Inflammatory macrophage (primary cell): ENCODE results near the gene VPS33A.
"Not testable (repeated sequence)": the region's sequence is repeated elsewhere in the genome, so short reads cannot be mapped to it uniquely, and the experiment has no call there.

Source experiments
- DNase-seq, 2 donors: peaks; one replicate each; pipeline ENCODE4 v3.0.0-alpha.2; 2020 to 2022

VPS33A gene

DNA sequence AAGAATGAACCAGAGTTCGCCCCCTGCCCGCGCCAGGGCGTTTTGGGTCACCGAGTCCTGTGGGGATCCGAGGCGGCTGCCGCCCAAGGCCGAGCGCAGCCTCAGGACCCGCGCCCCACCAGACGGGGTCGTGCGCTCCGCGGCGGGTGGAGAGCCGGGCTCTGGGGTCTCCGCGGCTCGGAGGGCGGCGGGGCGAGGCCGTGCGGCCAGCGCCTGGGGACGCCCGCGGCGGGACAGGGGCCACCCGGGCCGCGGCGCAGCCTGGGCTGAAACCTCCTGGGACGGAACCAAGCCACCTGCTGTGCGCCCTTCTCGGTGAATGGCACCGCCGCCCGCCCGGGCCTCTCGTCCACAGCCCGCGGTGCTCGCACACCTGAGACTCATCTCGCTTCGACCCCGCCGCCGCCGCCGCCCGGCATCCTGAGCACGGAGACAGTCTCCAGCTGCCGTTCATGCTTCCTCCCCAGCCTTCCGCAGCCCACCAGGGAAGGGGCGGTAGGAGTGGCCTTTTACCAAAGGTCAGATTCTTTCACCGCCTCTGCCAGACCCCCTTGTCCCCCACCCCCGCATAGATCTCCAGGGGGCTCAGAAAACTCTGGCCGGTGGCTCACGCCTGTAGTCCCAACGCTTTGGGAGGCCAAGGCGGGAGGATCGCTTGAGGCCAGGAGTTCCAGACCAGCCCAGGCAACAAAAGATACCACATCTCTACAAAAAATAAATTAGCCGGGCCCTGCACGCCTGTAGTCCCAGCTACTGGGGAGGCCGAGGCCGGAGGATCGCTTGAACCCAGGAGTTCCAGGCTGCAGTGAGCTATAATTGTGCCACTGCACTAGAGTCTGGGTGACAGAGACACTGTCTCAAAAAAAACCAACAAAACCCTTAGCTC, 61.9 kb downstream of the VPS33A start:
- DNase-seq: no peak

DNA sequence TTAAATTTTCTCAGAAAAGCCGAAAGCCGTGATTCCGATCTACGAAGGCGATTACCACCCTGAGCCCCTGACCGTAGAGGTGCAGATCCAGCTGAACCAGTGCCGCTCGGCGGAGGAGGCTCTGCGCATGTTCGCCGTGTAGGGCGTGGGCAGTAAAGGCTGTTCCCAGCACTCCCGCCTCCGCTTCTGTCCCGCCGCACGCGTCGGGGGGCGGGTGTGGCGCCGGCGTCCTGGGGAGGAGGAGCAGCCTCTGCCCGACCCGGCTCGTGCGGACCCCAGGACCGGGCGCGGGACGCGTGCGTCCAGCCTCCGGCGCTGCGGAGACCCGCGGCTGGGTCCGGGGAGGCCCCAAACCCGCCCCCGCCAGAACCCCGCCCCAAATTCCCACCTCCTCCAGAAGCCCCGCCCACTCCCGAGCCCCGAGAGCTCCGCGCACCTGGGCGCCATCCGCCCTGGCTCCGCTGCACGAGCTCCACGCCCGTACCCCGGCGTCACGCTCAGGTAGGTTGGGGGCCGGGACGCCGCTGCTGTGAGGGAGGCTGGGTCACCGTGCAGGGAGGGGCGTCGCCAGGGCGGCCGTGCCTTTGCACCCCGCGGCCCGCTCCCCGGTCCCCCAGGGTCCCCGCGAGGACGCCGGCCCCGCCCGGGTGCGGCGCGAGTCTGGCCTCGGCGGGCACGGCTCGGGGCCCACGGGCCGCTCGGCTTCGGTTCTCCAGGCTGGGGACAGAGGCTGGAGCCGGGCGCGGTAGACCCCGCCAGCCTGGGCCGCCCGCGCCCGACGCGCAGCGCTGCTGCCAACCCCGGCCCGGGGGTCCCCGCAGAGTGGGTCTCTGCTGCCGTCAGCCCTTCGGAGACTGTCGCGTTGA, 62.8 kb downstream of the VPS33A start, which contains the start of gene B3GNT4:
TSS of gene B3GNT4 (plus strand) at position 409 of the 866 bp plus-strand sequence. CDS start 910 bp downstream, outside the sequence.
- DNase-seq: peak; percentile 7 to 59

DNA sequence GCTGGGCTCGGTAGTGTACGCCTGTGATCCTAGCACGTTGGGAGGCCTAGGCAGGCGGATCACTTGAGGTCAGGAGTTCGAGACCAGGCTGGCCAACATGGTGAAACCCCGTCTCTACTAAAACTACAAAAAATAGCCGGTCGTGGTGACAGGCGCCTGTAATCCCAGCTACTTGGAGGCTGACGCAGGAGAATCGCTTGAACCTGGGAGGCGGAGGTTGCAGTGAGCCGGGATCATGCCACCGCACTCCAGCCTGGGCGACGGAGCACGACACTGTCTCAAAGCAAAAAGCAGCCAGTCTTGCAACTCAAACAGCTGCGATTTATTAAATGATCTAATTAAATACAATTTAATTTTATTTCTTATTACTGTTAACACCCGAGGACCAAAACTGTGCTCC, 63.5 kb downstream of the VPS33A start:
- DNase-seq: not testable (repeated sequence)

DNA sequence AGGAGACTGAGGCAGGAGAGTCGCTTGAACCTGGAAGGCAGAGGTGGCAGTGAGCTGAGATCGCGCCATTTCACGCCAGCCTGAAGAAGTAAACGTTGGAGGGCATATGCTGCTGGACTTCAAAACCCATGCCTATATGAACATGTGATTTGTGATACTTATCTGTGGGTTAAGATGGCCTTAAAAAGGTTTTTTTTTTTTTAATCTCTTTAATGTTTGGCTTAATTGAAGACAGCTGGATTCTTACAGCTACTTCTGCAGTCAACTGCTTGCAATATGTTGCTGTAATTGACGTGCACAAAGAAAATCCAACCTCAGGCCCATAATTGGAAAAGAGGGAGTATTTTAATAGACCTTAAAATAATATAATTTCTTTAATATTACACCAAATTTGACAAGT, 64.3 kb downstream of the VPS33A start:
- no peak for DNase-seq

DNA sequence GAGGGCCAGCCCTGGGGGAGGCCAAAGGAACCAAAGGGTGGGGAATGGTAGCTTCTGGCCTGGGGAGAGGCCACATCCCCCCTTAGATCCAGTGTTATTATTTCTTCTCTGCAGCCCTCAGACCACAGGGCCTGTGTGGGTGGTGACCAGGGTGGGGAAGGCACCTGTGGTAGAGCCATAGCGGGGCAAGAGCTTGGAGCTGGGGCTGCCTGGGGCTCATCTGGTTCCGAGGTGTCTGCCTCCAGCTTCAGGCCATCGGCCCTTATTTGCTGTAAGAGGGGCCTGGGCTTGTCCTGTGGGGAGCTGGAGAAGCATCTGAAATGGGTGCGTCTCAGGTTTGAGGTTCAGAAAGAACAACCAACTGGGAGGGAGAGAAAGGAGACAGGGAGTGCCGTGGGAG, 64.9 kb downstream of the VPS33A start:
- no peak for DNase-seq

DNA sequence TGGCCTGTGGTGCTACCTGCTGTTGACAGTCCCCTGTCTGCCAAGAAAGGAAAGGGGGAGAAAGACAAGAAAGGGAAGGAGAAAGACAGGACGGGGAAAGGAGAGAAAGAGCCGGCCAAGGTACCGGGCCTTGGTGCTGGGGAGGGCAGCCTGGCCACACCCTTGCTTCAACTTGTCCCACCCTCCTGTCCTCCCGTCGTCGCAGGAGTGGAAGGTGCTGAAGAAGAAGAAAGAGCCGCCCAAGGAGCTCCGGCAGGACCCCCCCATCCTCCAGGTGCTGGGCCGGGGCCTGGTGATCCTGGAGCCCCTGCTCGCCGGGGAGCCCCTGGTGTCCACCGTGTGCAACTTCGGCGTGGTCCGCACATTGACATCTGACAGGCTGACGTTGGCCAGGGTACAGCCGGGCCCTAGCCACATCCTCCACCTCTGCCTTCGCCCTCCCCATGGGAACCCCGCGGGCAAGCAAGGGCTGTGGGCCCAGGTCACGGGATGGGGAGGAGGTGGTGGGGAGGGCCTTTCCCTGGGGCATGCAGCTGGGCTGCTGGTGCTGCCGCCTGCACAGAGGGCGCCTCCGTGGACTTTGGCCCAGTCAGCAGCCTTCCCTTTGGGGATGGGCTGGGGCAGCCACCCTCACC, 65.6 kb downstream of the VPS33A start:
- no peak for DNase-seq

DNA sequence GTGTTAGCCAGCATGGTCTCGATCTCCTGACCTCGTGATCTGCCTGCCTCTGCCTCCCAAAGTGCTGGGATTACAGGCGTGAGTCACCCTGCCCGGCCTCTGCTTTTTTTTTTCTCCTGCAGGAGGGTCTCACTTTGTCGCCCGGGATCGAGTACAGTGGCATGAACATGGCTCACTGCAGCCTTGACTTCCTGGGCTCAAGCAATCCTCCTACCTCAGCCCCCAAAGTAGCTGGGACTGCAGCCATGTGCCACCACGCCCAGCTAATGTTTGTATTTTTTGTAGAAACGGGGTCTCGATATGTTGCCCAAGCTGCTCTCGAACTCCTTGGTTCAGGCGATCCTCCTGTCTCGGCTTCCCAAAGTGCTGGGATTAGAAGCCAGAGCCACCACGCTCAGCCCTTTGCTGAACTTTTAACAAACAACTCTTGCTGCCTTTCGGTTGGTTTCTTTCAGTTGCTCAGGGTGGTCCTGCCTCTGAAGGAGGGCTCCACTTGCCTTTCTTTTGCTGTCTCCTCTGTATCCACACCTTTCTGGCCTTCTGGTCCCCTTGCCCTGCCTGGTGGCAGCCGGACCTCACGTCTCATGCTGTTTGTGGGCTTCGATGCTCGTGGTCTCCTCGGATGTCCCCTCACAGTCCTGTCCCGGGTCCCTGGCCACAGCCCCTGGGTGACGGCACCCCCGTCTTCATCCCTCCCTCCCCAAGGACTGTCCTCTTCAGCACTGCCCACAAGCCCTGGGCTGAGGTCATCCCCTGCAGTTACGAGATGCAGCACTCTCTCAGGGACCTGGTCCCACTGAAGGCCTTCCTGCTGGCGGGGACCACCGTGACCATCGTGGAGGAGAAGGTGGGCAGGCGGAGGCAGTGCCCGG, 66.6 kb downstream of the VPS33A start:
- DNase-seq: no peak

DNA sequence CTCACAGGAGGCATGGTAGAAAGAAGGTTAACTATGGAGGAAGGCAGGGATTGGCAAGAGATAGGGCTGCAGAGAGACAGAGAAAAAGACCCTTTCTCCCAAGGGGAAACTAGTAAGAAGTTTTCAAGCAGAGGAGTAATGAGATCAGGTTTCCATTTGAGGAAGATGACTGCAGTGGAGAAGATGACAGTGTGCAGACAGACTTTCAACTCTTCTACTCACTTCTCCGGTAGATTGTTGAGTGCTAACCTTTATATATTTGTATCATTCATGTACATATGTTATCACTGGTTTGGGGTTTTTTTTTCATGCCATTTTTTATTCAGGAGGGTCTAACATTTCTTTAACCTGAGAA, 68.7 kb downstream of the VPS33A start:
- peak in 1 of 2 donors; percentile 23 for DNase-seq

DNA sequence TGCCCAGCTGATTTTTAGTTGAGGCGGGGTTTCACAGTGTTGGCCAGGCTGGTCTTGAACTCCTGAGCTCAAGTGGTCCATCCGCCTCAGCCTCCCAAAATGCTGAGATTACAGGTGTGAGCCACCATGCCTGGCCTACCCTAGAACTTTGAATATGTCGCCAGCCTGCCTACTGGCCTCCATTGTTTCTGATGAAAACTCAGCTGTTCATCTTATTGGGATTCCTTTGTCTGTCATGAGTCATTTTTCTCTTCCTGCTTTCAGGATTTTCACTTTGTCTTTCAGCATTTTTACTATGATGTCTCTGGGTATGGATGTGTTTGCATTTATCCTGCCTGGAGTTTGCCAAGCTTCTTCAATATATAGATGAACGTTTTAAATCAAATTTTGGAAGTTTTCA, 70.9 kb downstream of the VPS33A start:
- no peak for DNase-seq

DNA sequence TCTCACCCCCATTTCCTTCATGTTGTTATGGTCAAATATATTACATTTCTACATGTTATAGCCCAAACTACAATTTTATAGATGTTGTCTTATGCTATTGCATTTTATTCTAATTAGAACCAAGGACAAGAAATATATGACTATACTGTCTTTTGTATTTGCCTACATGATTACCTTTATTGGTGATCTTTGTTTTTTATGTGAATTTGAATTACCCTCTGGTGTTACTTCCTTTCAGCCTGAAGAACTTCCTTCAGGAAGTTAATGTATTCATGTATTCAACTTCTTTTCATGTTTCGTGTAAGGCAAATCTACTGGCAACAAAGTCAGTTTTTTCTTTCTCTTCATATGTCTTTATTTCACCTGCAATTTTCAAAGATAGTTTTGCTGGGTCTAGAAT, 71.5 kb downstream of the VPS33A start:
- DNase-seq: no peak

DNA sequence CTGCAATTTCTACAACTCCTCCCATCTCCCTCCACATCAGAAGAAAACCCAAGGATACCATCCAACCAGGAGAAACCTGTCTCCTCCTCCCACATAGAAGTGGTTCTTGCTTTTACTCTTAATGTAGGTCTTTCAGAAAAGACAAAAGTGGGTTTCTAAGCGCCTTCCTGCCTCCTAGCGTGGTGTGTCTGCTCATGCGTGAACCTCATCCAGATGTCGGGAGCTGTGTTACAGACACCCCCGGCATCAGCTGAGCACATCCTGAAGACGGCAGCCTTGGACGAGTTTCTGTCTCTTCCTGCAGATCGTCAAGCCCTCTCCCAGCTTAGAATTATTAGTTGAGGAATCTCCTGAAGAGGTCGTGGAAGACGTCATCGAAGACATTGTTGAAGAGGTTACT, 73.9 kb downstream of the VPS33A start:
- DNase-seq: no peak

DNA sequence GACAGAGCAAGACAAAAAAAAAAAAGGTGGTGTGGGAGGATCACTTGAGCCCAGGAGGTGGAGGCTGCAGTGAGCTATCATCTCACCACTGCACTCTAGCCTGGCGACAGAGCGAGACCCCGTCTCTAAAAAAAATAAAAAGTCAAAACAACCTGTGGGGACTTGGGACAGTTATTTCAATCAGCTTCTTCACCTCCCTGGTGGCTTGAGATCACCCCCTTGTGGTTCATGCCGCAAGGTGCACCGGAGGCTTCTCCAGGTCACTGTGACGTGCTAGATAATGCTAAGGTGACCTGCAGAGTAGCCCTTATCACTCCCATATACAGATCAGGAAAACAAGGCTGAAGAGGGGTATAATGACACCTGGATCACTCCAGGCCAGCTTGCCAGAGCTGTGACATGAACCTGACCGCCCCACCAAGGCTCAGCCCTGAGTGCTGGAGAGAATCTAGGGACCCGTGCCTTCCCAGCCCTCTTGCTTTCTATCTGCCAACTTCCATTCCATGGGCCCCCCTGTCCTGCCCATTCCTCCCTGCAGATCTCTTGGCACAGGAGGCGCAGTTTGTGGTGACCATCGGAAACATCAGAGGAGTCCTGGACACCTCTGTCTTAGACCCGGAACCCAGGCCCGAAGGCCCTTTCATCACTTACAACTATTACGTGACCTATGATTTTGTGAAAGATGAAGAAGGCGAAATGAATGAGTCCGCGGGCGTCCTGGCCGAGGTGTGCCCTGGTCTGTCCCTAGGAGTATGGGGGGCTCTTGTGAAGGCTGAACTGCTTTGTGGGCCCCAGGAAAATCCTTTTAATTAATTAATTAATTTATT, 75.2 kb downstream of the VPS33A start:
- DNase-seq: peak; percentile 39 to 63

DNA sequence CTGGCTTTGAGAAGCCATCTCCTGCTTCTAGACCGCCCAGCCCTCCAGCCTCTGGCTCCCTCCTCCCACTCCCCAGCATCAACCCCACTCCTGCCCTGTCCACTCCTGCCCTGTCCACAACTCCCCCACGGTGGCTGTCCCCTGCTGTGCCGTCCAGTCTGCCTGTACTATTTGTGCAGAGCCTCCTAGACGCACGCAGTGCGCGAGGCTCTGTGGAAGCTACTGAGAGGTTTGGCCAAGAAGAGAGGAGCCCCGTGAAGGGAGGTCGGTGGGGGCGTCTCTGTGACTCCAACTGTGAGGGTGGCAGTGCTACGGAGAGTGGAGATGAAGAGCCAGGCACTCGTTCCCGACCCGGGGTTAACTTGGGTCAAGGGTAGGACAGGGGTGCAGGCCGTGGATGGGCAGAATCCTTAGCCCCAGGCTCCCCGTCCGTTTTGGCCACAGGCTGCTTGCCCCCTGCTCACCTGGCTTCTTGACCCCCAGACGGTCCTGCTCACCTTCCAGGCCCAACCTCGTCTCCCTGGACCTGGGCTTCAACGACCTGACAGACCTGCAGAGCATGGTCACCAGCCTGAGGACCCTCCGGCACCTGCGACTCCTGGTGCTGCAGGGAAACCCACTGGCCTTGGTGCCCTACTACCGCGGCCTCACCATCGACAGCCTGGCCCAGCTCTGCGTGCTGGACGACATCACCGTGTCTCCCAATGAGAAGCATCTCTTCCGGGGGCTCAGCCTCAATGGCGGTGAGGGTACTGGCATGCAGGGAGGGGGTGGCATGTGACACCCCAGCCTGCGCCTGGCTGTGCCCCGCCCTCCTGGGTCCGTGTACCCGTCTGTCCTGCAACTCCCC, 76.4 kb downstream of the VPS33A start:
- no peak for DNase-seq

DNA sequence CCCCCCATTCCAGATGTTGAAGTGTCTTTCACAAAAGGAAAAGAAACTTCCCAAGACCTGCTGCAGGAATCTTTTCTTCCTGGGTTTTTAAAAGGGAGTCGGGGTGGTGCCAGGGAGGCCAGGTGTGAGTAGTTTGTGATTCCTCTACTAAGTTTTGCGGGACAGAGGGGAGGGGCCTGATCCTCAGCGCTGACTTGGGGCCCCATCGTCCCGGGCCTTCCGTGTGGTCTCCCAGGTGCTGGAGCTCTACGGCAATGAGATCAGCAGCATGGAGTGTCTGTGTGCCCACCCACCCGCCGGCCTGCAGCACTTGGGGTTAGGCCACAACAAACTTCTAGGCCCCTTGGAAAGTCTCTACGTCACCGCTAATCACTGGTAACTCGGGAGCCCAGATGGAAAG, 78.8 kb downstream of the VPS33A start:
- no peak for DNase-seq

DNA sequence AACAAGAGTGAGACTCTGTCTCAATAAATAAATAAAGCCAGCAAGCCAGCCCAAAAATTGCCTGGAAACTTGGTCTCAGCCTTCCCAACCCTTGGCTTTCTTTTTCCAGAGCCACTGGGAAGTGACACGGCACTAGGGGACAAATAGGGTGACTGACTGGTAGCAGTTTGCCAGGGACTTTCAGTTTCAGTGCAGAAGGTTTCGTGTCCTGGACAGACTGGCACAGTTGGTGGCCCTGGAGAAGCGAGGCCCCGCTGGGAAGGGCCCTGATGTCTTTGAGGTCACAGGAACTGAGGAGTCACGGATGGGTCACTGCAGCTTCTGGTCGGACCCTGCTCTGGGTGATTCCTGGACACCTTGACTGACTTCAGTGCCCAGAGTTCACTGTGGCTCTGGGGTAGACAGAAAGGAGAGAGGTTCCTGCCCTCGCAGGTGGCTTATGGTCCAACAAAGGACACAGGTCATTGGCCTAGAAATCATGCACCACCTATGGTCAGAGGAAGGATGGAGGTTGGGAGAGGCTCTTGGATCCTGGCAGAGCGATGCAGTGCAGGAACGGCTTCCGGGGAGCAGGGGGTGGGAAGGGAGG, 80.7 kb downstream of the VPS33A start:
- DNase-seq: no peak

DNA sequence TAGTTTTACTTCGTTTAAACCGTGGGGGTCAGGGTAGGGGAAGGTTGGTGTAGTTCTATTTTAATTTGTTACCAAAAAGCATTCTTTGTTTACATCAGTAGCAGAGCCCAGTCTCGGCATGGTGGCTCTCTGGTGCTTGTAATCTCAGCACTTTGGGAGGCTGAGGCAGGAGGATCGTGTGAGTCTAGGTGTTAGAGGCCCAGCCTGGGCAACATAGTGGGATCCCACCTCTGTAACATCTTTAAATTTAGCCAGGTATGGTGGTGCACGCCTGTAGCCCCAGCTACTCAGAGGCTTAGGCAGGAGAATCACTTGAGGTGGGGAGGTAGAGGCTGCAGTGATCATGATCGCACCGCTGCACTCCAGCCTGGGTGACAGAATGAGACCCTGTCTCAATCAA, 81.2 kb downstream of the VPS33A start:
- no peak for DNase-seq

DNA sequence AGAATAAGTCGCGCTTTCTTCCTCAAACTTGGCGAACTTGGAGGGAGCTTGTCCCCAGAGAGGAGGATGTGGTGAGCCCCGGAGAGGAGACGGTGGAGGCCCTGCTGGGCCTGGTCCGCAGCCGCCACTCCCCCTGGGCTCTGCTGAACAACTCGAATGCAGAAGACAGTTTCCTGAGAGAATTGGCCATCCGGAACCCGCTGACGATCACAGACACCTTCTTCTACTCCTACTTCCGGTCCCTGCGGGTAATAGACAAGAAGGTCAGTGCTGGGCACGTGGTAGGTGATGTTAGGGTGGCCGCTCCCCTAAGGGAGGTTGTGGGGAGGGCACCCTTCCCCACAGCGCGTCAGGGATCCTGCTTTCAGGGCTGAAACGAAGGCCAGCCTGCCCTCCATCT, 81.8 kb downstream of the VPS33A start:
- peak in 1 of 2 donors; percentile 12 for DNase-seq

DNA sequence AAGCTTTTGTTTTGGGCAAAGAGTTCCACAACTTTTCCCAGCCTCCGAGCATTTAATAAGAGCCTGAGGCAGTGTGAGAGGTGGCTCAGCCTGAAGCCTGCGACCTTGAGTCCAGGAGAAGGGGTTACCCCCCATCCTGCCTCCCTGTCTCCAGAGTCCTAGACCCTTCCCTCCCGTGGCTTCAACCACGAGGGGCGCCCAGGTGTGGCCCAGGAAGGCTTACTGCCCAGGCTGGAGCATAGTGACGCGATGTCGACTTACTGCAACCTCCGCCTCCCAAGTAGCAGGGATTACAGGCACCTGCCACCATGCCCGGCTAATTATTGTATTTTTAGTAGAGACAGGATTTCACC, 82.7 kb downstream of the VPS33A start:
- DNase-seq: no peak

DNA sequence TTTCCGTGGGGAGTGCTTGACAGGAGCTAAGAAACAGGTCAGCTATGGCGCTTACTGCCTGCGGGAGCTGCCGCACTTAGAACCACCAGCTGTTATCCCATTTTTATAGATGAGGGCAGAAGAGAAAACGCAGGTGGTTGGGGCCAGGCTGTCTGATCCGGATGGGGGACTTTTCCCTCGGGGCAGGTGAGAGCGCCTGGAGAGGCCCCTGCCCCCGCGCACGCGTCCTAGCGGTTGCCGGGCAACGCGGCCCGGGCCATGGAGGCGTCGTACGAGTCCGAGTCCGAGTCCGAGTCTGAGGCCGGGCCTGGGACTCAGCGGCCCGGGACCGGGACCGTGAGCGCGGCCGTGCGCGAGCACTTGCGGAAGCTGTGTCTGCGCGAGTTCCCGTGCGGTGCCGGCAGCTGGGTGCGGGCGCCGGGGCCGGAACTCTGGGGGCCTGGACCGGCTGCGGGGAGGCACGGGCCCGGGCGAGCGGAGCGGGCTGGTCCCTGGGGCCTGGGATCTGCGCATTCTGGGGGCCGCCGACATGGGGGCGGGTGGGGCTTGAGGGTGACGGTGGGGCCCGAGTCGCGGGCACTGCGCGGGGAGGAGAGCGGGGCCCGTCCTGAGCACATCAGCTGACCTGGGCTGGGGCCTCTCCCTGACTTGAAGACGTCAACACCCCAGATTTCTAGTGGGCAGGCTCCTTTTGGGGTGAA, 83.3 kb downstream of the VPS33A start, which contains the start of gene LRRC43:
TSS of gene LRRC43 (plus strand) at position 237 of the 701 bp plus-strand sequence. CDS start at position 259, 22 bp downstream.
- peak; percentile 25 to 43 for DNase-seq
